Measurements from ENCODE around the gene CENPN.

The CENPN gene

GRCh38 chr16:81026429-81026828, 19.4 kb downstream of the CENPN start:
- H3K27me3 ChIP-seq (ENCODE audit: low read length), result no peaks in the 10 kb centered on the region
- H3K36me3 ChIP-seq (ENCODE audit: low read length), result peaks cover 49% of the 10 kb centered on the region
- H3K4me3 ChIP-seq (ENCODE audit: insufficient read depth, low read length, poor library complexity, severe bottlenecking), result no peak overlapping the region
- H3K79me2 ChIP-seq (ENCODE audit: insufficient read depth, low read length), result no peaks in the 10 kb centered on the region
- H4K20me1 ChIP-seq (ENCODE audit: low read depth, low read length), result no peaks in the 10 kb centered on the region
- no peak overlapping the region for H3K9ac ChIP-seq (ENCODE audit: low read length)
- no peak overlapping the region for H2AFZ ChIP-seq (ENCODE audit: low read depth, low read length, severe bottlenecking)
- TF ChIP-seq EZH2phosphoT487 (conservative IDR thresholded peaks at IDR 0.05; ENCODE audit: low read length) (no peak), CTCF (IDR thresholded peaks at IDR 0.05; ENCODE audit: insufficient read depth, low read length, poor library complexity, severe bottlenecking) (no peak)
- no peaks in the 10 kb centered on the region for H3K9me3 ChIP-seq (ENCODE audit: insufficient read depth, low read length)
- H3K9me2 ChIP-seq (replicated peaks; ENCODE audit: insufficient read depth, low read length), result no peaks in the 10 kb centered on the region
- H3K27ac ChIP-seq (ENCODE audit: low read depth, low read length), result no peak overlapping the region
- H3K4me2 ChIP-seq (ENCODE audit: low read depth, low read length, poor library complexity, severe bottlenecking), result no peak overlapping the region
- no peaks in the 10 kb centered on the region for H3F3A ChIP-seq (ENCODE audit: insufficient read depth)

GRCh38 chr16:81029930-81030604, 23.1 kb downstream of the CENPN start:
- TF ChIP-seq EZH2phosphoT487 (conservative IDR thresholded peaks at IDR 0.05; ENCODE audit: low read length) (no peak), CTCF (IDR thresholded peaks at IDR 0.05; ENCODE audit: insufficient read depth, low read length, poor library complexity, severe bottlenecking) (no peak)
- Histone ChIP-seq H3K79me2 (ENCODE audit: insufficient read depth, low read length) (no peaks in the 10 kb centered on the region), H3F3A (ENCODE audit: insufficient read depth) (0 out of 2 replicates have a peak, but pooled peaks cover 4% of the 10 kb centered on the region), H2AFZ (ENCODE audit: low read depth, low read length, severe bottlenecking) (no peak overlapping the region), H3K9me3 (ENCODE audit: insufficient read depth, low read length) (no peaks in the 10 kb centered on the region), H3K27me3 (ENCODE audit: low read length) (no peaks in the 10 kb centered on the region), H3K27ac (ENCODE audit: low read depth, low read length) (no peak overlapping the region), H3K4me3 (ENCODE audit: insufficient read depth, low read length, poor library complexity, severe bottlenecking) (no peak overlapping the region), H3K36me3 (ENCODE audit: low read length) (peaks cover 25% of the 10 kb centered on the region), H4K20me1 (ENCODE audit: low read depth, low read length) (no peaks in the 10 kb centered on the region), H3K9ac (ENCODE audit: low read length) (no peak overlapping the region), H3K4me2 (ENCODE audit: low read depth, low read length, poor library complexity, severe bottlenecking) (no peak overlapping the region), H3K9me2 (replicated peaks; ENCODE audit: insufficient read depth, low read length) (no peaks in the 10 kb centered on the region)

- no peaks in the 10 kb centered on the region for H3K27me3 ChIP-seq (ENCODE audit: low read length)
- no peaks in the 10 kb centered on the region for H4K20me1 ChIP-seq (ENCODE audit: low read depth, low read length)
- H3K9me3 ChIP-seq (ENCODE audit: insufficient read depth, low read length), result no peaks in the 10 kb centered on the region
- H3K9me2 ChIP-seq (replicated peaks; ENCODE audit: insufficient read depth, low read length), result no peaks in the 10 kb centered on the region
- H3K27ac ChIP-seq (ENCODE audit: low read depth, low read length), result no peak within 1 kb of the TSS
- 0 out of 2 replicates have a peak, but pooled peaks cover 4% of the 10 kb centered on the region for H3F3A ChIP-seq (ENCODE audit: insufficient read depth)
- H3K4me2 ChIP-seq (ENCODE audit: low read depth, low read length, poor library complexity, severe bottlenecking), result peak within 1 kb of the TSS; percentile 73
- peak within 1 kb of the TSS; percentile 38 for H2AFZ ChIP-seq (ENCODE audit: low read depth, low read length, severe bottlenecking)
- no peaks in the 10 kb centered on the region for H3K36me3 ChIP-seq (ENCODE audit: low read length)
- H3K9ac ChIP-seq (ENCODE audit: low read length), result peak within 1 kb of the TSS; percentile 64
- peak within 1 kb of the TSS; percentile 59 for H3K4me3 ChIP-seq (ENCODE audit: insufficient read depth, low read length, poor library complexity, severe bottlenecking)
- no peaks in the 10 kb centered on the region; the same call in 1 of the 2 replicates for H3K79me2 ChIP-seq (ENCODE audit: insufficient read depth, low read length)
- TF ChIP-seq EZH2phosphoT487 (conservative IDR thresholded peaks at IDR 0.05; ENCODE audit: low read length), result no peak
- peak; percentile 99 for TF ChIP-seq CTCF (IDR thresholded peaks at IDR 0.05; ENCODE audit: insufficient read depth, low read length, poor library complexity, severe bottlenecking)
These were observed 28.5 kb downstream of the CENPN start, which contains the start of gene ATMIN for GRCh38 chr16:81035398-81035974. ATMIN (plus strand) TSS chr16:81035842; CDS start chr16:81035871, 29 bp downstream.

Data from SU-DHL-6 (cell line).